K562 (cell line): Measurements from ENCODE around the gene TMX3. TPM values are rescaled to one million over a fixed set of nuclear protein-coding genes. Genes with fewer than 3 reads are reported as not detected.

Experiments used
- ATAC-seq: fragments of 200-7000 bp; cut with Tn5 transposase; 3 replicates; pipeline ENCODE4 v1.9.1; 2020; ENCODE audit warnings: moderate library complexity
- BruUV-seq: library from RNA; stranded (reverse); fragments of 400-500 nt; replicated peaks from 2 replicates; lab custom pipeline; 2021; lab: Mats Ljungman, UMichigan
- CTCF ChIA-PET: fragments of 300-600 bp; formaldehyde crosslinking; extraction: SDS; loops from one replicate; lab custom pipeline; 2021; ENCODE audit warnings: low intra/inter-chr PET ratio; lab: Yijun Ruan, JAX
- POLR2A ChIA-PET: fragments of 300-600, 350-650 bp; sonication (Branson Sonifier 250); formaldehyde crosslinking; extraction: SDS; loops from one replicate; lab custom pipeline; 2021; ENCODE audit warnings: antibody characterized with exemption, inconsistent platforms; lab: Yijun Ruan, JAX
- DNase-seq, 4 experiments: peaks; one replicate each; pipeline versions ENCODE4 v3.0.0 to v3.0.0-alpha.2; 2011 to 2018; ENCODE audit warnings: low spot score in 3 of 4, mixed read lengths in 3 of 4; ENCODE audit errors: extremely low read depth in 1 of 4
- FAIRE-seq: peaks from 2 replicates; lab custom pipeline; 2011; peaks lifted over from hg19 to GRCh38; lab: Jason Lieb, UNC
- H2AFZ ChIP-seq: 2 replicates; pipeline ENCODE4 v1.6.0; 2011; ENCODE audit warnings: low read depth, low read length, control low read depth, inconsistent platforms
- H3K27ac ChIP-seq: fragments of 200-600 bp; 3 replicates; pipeline ENCODE4 v1.8.0; 2011; ENCODE audit warnings: low read depth, mild to moderate bottlenecking, control low read depth, inconsistent platforms, low read length, moderate library complexity, mixed read lengths; ENCODE audit errors: extremely low read depth
- H3K27me3 ChIP-seq, 2 experiments: fragments of 300-600 bp in 1 of 2; 2 replicates in 1 of 2; 3 replicates in 1 of 2; pipeline versions ENCODE4 v1.6.0 to v1.8.0; 2011; ENCODE audit warnings: inconsistent platforms in 2 of 2, low read length in 2 of 2, mild to moderate bottlenecking in 1 of 2, mixed read lengths in 1 of 2, moderate library complexity in 1 of 2; ENCODE audit not compliant: control insufficient read depth in 2 of 2, insufficient read depth in 2 of 2
- H3K36me3 ChIP-seq: fragments of 300-600 bp; 3 replicates; pipeline ENCODE4 v1.8.0; 2011; ENCODE audit warnings: mild to moderate bottlenecking, low read length, inconsistent platforms; ENCODE audit not compliant: control insufficient read depth, insufficient read depth
- H3K4me1 ChIP-seq, 2 experiments: fragments of 200-600 bp in 1 of 2; replicated peaks in 1 of 2; 2 replicates in 1 of 2; 3 replicates in 1 of 2; pipeline versions ENCODE4 v1.5.1 to v1.8.0; 2011; ENCODE audit warnings: inconsistent platforms in 2 of 2, low read length in 2 of 2, mild to moderate bottlenecking in 1 of 2, mixed read lengths in 1 of 2, moderate library complexity in 1 of 2; ENCODE audit not compliant: control insufficient read depth in 2 of 2, insufficient read depth in 2 of 2
- H3K4me2 ChIP-seq: 2 replicates; pipeline ENCODE4 v1.6.1; 2011; ENCODE audit warnings: low read length, control low read depth, inconsistent platforms, mixed read lengths; ENCODE audit not compliant: insufficient read depth
- H3K4me3 ChIP-seq: fragments of 200-600 bp; sonication (generic), shearing (Covaris generic); 2 replicates; pipeline ENCODE4 v1.5.1; 2016; ENCODE audit warnings: control low read depth, inconsistent platforms
- H3K79me2 ChIP-seq: fragments of 200-600 bp; 3 replicates; pipeline ENCODE4 v1.8.0; 2011; ENCODE audit warnings: low read length, inconsistent platforms; ENCODE audit not compliant: control insufficient read depth, insufficient read depth
- H3K9ac ChIP-seq, 2 experiments: 2 replicates each; pipeline versions ENCODE4 v1.6.0 to v1.6.1; 2011; ENCODE audit warnings: low read depth in 2 of 2, low read length in 2 of 2, control low read depth in 1 of 2, inconsistent platforms in 1 of 2, mild to moderate bottlenecking in 1 of 2, mixed read lengths in 1 of 2; ENCODE audit not compliant: insufficient read depth in 1 of 2
- H3K9me1 ChIP-seq: one replicate; pipeline ENCODE4 v1.6.0; 2011; ENCODE audit warnings: inconsistent platforms, mild to moderate bottlenecking, low read length, moderate library complexity; ENCODE audit not compliant: control insufficient read depth, insufficient read depth
- H3K9me3 ChIP-seq: replicated peaks from 2 replicates; pipeline ENCODE4 v1.5.1; 2011; ENCODE audit warnings: low read depth, low read length, inconsistent platforms; ENCODE audit not compliant: control insufficient read depth, insufficient read depth
- H4K20me1 ChIP-seq: replicated peaks from 2 replicates; pipeline ENCODE4 v1.6.1; 2011; ENCODE audit warnings: low read length, inconsistent platforms, mixed read lengths; ENCODE audit not compliant: control insufficient read depth, insufficient read depth
- CHD4 ChIP-seq: fragments of 200-600 bp; sonication (generic); IDR thresholded peaks from 3 replicates; pipeline ENCODE4 v1.6.1; 2012; ENCODE audit warnings: low read depth, mild to moderate bottlenecking, mixed read lengths, low read length, inconsistent platforms; ENCODE audit not compliant: insufficient read depth, insufficient replicate concordance, poor library complexity, severe bottlenecking
- KLF1 ChIP-seq: fragments of 450-650 bp; IDR thresholded peaks from 2 replicates; pipeline ENCODE4 v1.6.1; 2016; ENCODE audit warnings: missing genetic modification characterization, missing compliant biosample characterization
- MYC ChIP-seq, 2 experiments: fragments of 250-450 bp in 1 of 2; sonication (Bioruptor Pico) in 1 of 2; IDR thresholded peaks; 2 replicates each; pipeline versions ENCODE4 v1.5.1 to v1.6.1; 2012 to 2021; ENCODE audit warnings: low read depth in 2 of 2, borderline replicate concordance in 1 of 2, improper control_type of control experiment in 1 of 2, low read length in 1 of 2, mild to moderate bottlenecking in 1 of 2, moderate library complexity in 1 of 2
- RBM34 ChIP-seq: fragments of 200-400 bp; formaldehyde crosslinking; IDR thresholded peaks from 2 replicates; pipeline ENCODE4 v1.6.1; 2018; ENCODE audit warnings: low read length, borderline replicate concordance; ENCODE audit not compliant: insufficient read depth
- SP2 ChIP-seq: IDR thresholded peaks from 2 replicates; pipeline ENCODE4 v1.6.1; 2011; ENCODE audit warnings: mild to moderate bottlenecking, low read depth, low read length, moderate library complexity; ENCODE audit not compliant: poor library complexity, severe bottlenecking; ENCODE audit errors: extremely low read depth
- U2AF1 ChIP-seq: fragments of 200-400 bp; formaldehyde crosslinking; optimal IDR thresholded peaks from 2 replicates; pipeline ENCODE3; 2017; ENCODE audit warnings: mild to moderate bottlenecking, low read depth, low read length, moderate library complexity
- ZNF407 ChIP-seq: fragments of 450-650 bp; IDR thresholded peaks from 2 replicates; pipeline ENCODE4 v1.6.1; 2016; ENCODE audit warnings: low read depth
- WGBS: fragments of 100-300 bp; shearing (Covaris generic); methylation state at CpG from one replicate; pipeline ENCODE4 v1.1.6; 2016; ENCODE audit warnings: low coverage, mixed read lengths; ENCODE audit not compliant: insufficient coverage; ENCODE audit errors: missing lambda C conversion rate; 5-methylcytosine and 5-hydroxymethylcytosine counted together
- in situ Hi-C: fragments of 300-500 bp; cut with MboI; formaldehyde crosslinking; loops from 4 replicates; pipeline ENCODE4 v1.15.0; 2018; ENCODE audit warnings: inconsistent platforms, mixed read lengths
- intact Hi-C: fragments of 100-400 bp; cut with micrococcal nuclease; formaldehyde crosslinking; loops from 2 replicates; pipeline ENCODE4 v1.14.2; 2022
- polyA plus RNA-seq, 8 experiments: library from polyadenylated mRNA; depleted of rRNA in 4 of 8; stranded (reverse) in 5 of 8; unstranded in 3 of 8; fragments of >200 nt; fragmentation: Nextera tagmentation in 2 of 8; fragmentation: Illumina TruSeq in 1 of 8; extraction: Ambion mirVana in 2 of 8; extraction: Trizol in 1 of 8; gene quantifications; 2 replicates each; pipeline versions ENCODE4 v1.2.1 to v1.2.3, GENCODE V29; 2011 to 2014; ENCODE audit warnings: inconsistent platforms in 1 of 8, missing spikeins in 1 of 8
- total RNA-seq, 7 experiments: library from RNA; depleted of rRNA in 6 of 7; stranded (reverse); fragments of >200 nt in 6 of 7; fragmentation: Illumina TruSeq in 2 of 7; extraction: Trizol in 2 of 7; gene quantifications; 2 replicates each; pipeline versions ENCODE4 v1.2.1 to v1.2.3, GENCODE V29; 2011 to 2021; ENCODE audit warnings: low replicate concordance in 1 of 7

Gene TMX3
- total and polyA plus RNA-seq, 9 of the 15 experiments (the other 6 are each of a cell fraction or from before 2014, with no cell fraction given), result 13.2 to 40.5 (median 20.7) TPM

- DNase-seq, result no peak
- ATAC-seq, result no peak
- POLR2A ChIA-PET, result no interaction called here
- BruUV-seq, result no TSS peak
- no peak for TF ChIP-seq CHD4
- no peak for TF ChIP-seq KLF1
- no peak for TF ChIP-seq RBM34
- Histone ChIP-seq H4K20me1 (no peaks in the 10 kb centered on the region), H3K79me2 (no peaks in the 10 kb centered on the region), H3K27ac (no peak overlapping the region), H3K27me3 (no peaks in the 10 kb centered on the region), H3K4me1 (no peaks in the 10 kb centered on the region), H3K4me2 (no peak overlapping the region), H3K4me3 (no peak overlapping the region), H3K9me3 (no peaks in the 10 kb centered on the region), H2AFZ (no peak overlapping the region), H3K36me3 (no peaks in the 10 kb centered on the region), H3K9me1 (no peaks in the 10 kb centered on the region), H3K9ac (no peak overlapping the region)
- intact Hi-C loops (loop anchor here (5.0 to 10.0 kb wide), 2 partner anchors 1225 to 1522 kb away; partner anchors contain the start of gene DSEL), in situ Hi-C loops (no loop called here)
- WGBS, result 0% methylated on average over 1 of the region's 1 CpG
- FAIRE-seq, result no peak
- CTCF ChIA-PET, result no interaction called here
Measured at GRCh38 chr18:68739462-68739861, 24.6 kb upstream of the TMX3 start.

- Histone ChIP-seq H2AFZ (no peak overlapping the region), H3K4me2 (no peak overlapping the region), H3K9me3 (no peaks in the 10 kb centered on the region), H3K27ac (no peak overlapping the region), H3K9me1 (no peaks in the 10 kb centered on the region), H3K4me3 (no peak overlapping the region), H3K27me3 (no peaks in the 10 kb centered on the region), H3K36me3 (no peaks in the 10 kb centered on the region), H4K20me1 (no peaks in the 10 kb centered on the region), H3K4me1 (no peaks in the 10 kb centered on the region), H3K9ac (no peak overlapping the region), H3K79me2 (no peaks in the 10 kb centered on the region)
- FAIRE-seq (no peak), ATAC-seq (no peak), DNase-seq (no peak)
- in situ Hi-C loops (no loop called here), intact Hi-C loops (loop anchor here (5.0 to 10.0 kb wide), 2 partner anchors 1224 to 1521 kb away; partner anchors contain the start of gene DSEL)
- 2% methylated on average over 4 of the region's 5 CpGs for WGBS
- BruUV-seq, result no TSS peak
- ChIA-PET CTCF (no interaction called here), POLR2A (no interaction called here)
- TF ChIP-seq SP2 (no peak), ZNF407 (no peak), U2AF1 (no peak), MYC (IDR thresholded peaks at IDR 0.05; ENCODE audit: low read depth, low read length) (no peak), MYC (CRISPR knock-in tag; IDR thresholded peaks at IDR 0.05; ENCODE audit: borderline replicate concordance, low read depth) (no peak)
Measured at GRCh38 chr18:68738564-68738963, 23.7 kb upstream of the TMX3 start.
